CD4-positive, alpha-beta T cell treated with Interleukin-17A for 4 hours (primary cell): ENCODE measurements around the gene ACBD6.
A peak's percentile ranks its signal among the peaks of the same experiment; 100 is the strongest.

Experiments used
- DNase-seq: peaks from one replicate; pipeline ENCODE4 v3.0.0-alpha.2; 2020; ENCODE audit warnings: mixed read lengths

ACBD6 gene

GRCh38 chr1:180524915-180525714, 22.7 kb upstream of the ACBD6 start:
- no peak for DNase-seq

GRCh38 chr1:180524160-180524914, 22.0 kb upstream of the ACBD6 start:
- DNase-seq = no peak

GRCh38 chr1:180522213-180522515, 19.8 kb upstream of the ACBD6 start:
- no peak for DNase-seq

GRCh38 chr1:180521474-180522212, 19.3 kb upstream of the ACBD6 start:
- no peak for DNase-seq

- no peak for DNase-seq
Observed at GRCh38 chr1:180519846-180520245, 17.5 kb upstream of the ACBD6 start.

GRCh38 chr1:180515857-180516388, 13.5 kb upstream of the ACBD6 start:
- DNase-seq = peak; percentile 68

GRCh38 chr1:180515364-180515763, 13.0 kb upstream of the ACBD6 start:
- DNase-seq = no peak

GRCh38 chr1:180513531-180513930, 11.2 kb upstream of the ACBD6 start:
- DNase-seq = no peak

GRCh38 chr1:180510882-180511281, 8.5 kb upstream of the ACBD6 start:
- no peak for DNase-seq

- no peak for DNase-seq
Observed at GRCh38 chr1:180508725-180509097, 6.3 kb upstream of the ACBD6 start.

- DNase-seq = no peak
Observed at GRCh38 chr1:180507795-180508724, 5.7 kb upstream of the ACBD6 start.

GRCh38 chr1:180505732-180506335, 3.5 kb upstream of the ACBD6 start:
- no peak for DNase-seq

GRCh38 chr1:180504186-180504585, 1.8 kb upstream of the ACBD6 start:
- DNase-seq = no peak

GRCh38 chr1:180503280-180503862, 994 bp upstream of the ACBD6 start:
- peak; percentile 17 for DNase-seq

- no peak for DNase-seq
Observed at GRCh38 chr1:180501865-180502360, 464 bp downstream of the ACBD6 start.

- no peak for DNase-seq
Observed at GRCh38 chr1:180500689-180501088, 1.7 kb downstream of the ACBD6 start.

GRCh38 chr1:180498594-180498993, 3.8 kb downstream of the ACBD6 start:
- DNase-seq = no peak

GRCh38 chr1:180497826-180498225, 4.6 kb downstream of the ACBD6 start:
- DNase-seq = no peak

GRCh38 chr1:180494370-180494769, 8.0 kb downstream of the ACBD6 start:
- DNase-seq = no peak

GRCh38 chr1:180489976-180490375, 12.4 kb downstream of the ACBD6 start:
- no peak for DNase-seq

- no peak for DNase-seq
Observed at GRCh38 chr1:180489313-180489712, 13.1 kb downstream of the ACBD6 start.
